ENCODE measurements around the gene HECTD2.
A peak's percentile ranks its signal among the peaks of the same experiment; 100 is the strongest.
"Not testable (repeated sequence)": the region's sequence is repeated elsewhere in the genome, so short reads cannot be mapped to it uniquely, and the experiment has no call there.

The HECTD2 gene

GRCh38 chr10:91472911-91473310, 62.8 kb downstream of the HECTD2 start:
- no peak for DNase-seq

- DNase-seq = no peak
These were observed 63.9 kb downstream of the HECTD2 start for GRCh38 chr10:91474009-91474408.

GRCh38 chr10:91477236-91477635, 67.1 kb downstream of the HECTD2 start:
- no peak for DNase-seq

- no peak for DNase-seq
These were observed 69.4 kb downstream of the HECTD2 start for GRCh38 chr10:91479583-91479982.

- no peak for DNase-seq
These were observed 77.9 kb downstream of the HECTD2 start for GRCh38 chr10:91487911-91488582.

GRCh38 chr10:91493313-91493712, 83.2 kb downstream of the HECTD2 start:
- DNase-seq = peak in 1 of 56 donors; percentile 1

- DNase-seq = no peak
These were observed 85.3 kb downstream of the HECTD2 start for GRCh38 chr10:91495402-91495801.

- DNase-seq = no peak
These were observed 85.9 kb downstream of the HECTD2 start for GRCh38 chr10:91496016-91496415.

- no peak for DNase-seq
These were observed 101.6 kb downstream of the HECTD2 start for GRCh38 chr10:91511549-91512330.

GRCh38 chr10:91512458-91512857, 102.3 kb downstream of the HECTD2 start:
- no peak for DNase-seq

GRCh38 chr10:91513598-91514424, 103.7 kb downstream of the HECTD2 start:
- DNase-seq = no peak

GRCh38 chr10:91514787-91515186, 104.6 kb downstream of the HECTD2 start:
- DNase-seq = no peak

GRCh38 chr10:91517394-91517793, 107.2 kb downstream of the HECTD2 start:
- no peak for DNase-seq

GRCh38 chr10:91519899-91520514, 109.9 kb downstream of the HECTD2 start:
- no peak for DNase-seq

- no peak for DNase-seq
These were observed 110.5 kb downstream of the HECTD2 start for GRCh38 chr10:91520661-91521060.

GRCh38 chr10:91521439-91521838, 111.3 kb downstream of the HECTD2 start:
- no peak for DNase-seq

- no peak for DNase-seq
These were observed 116.0 kb downstream of the HECTD2 start for GRCh38 chr10:91525896-91526712.

GRCh38 chr10:91528080-91528479, 117.9 kb downstream of the HECTD2 start:
- DNase-seq = no peak

- DNase-seq = no peak
These were observed 118.6 kb downstream of the HECTD2 start for GRCh38 chr10:91528768-91529167.

GRCh38 chr10:91534789-91535188, 124.6 kb downstream of the HECTD2 start:
- not testable (repeated sequence) for DNase-seq

GRCh38 chr10:91536111-91536510, 126.0 kb downstream of the HECTD2 start:
- DNase-seq = no peak
